ENCODE measurements around the gene PRKN.

- TF ChIP-seq CTCF (IDR thresholded peaks at IDR 0.05) (no peak), POLR2AphosphoS5 (IDR thresholded peaks at IDR 0.05; ENCODE audit: insufficient read depth in 1 of 2, low read depth in 1 of 2) (no peak), POLR2A (IDR thresholded peaks at IDR 0.05) (no peak)
Observed at GRCh38 chr6:161319231-161319630, 1408.3 kb downstream of the PRKN start.
